C4-2B (cell line): ENCODE results near the gene MYL10.
"Not testable (repeated sequence)": the region's sequence is repeated elsewhere in the genome, so short reads cannot be mapped to it uniquely, and the experiment has no call there.

Source experiments
- H3K27ac ChIP-seq: fragments of 450-650 bp; 2 replicates; pipeline ENCODE4 v1.5.1; 2017
- CTCF ChIP-seq: fragments of 450-650 bp; conservative IDR thresholded peaks from 2 replicates; pipeline ENCODE4 v1.5.1; 2017; ENCODE audit warnings: mild to moderate bottlenecking
- ZFX ChIP-seq: fragments of 450-650 bp; IDR thresholded peaks from 2 replicates; pipeline ENCODE4 v1.6.1; 2017

The MYL10 gene

GRCh38 chr7:101612885-101613515 lies 16.1 kb downstream of the MYL10 start:
- TF ChIP-seq CTCF (no peak), ZFX (no peak)
- no peak overlapping the region for H3K27ac ChIP-seq

- no peak for TF ChIP-seq ZFX
- TF ChIP-seq CTCF = no peak
- H3K27ac ChIP-seq = no peak overlapping the region
Observed at GRCh38 chr7:101608772-101609713, 20.1 kb downstream of the MYL10 start.

GRCh38 chr7:101606498-101606923 lies 22.6 kb downstream of the MYL10 start:
- no peak overlapping the region for H3K27ac ChIP-seq
- TF ChIP-seq CTCF (no peak), ZFX (no peak)

GRCh38 chr7:101605611-101606497 lies 23.2 kb downstream of the MYL10 start:
- TF ChIP-seq CTCF = no peak
- no peak overlapping the region for H3K27ac ChIP-seq

GRCh38 chr7:101604934-101605332 lies 24.2 kb downstream of the MYL10 start:
- not testable (repeated sequence) for H3K27ac ChIP-seq

GRCh38 chr7:101604331-101604933 lies 24.7 kb downstream of the MYL10 start:
- TF ChIP-seq CTCF = no peak
- TF ChIP-seq ZFX = no peak
- no peak overlapping the region for H3K27ac ChIP-seq

GRCh38 chr7:101602484-101603241 lies 26.4 kb downstream of the MYL10 start:
- TF ChIP-seq CTCF (peak; percentile 99), ZFX (no peak)
- no peak overlapping the region for H3K27ac ChIP-seq
